ENCODE results near the gene PGA4.
A peak's percentile ranks its signal among the peaks of the same experiment; 100 is the strongest.
"Not testable (repeated sequence)": the region's sequence is repeated elsewhere in the genome, so short reads cannot be mapped to it uniquely, and the experiment has no call there.

PGA4 gene

GRCh38 chr11:61222047-61222446 is at the start of gene PGA4:
TSS of gene PGA4 (plus strand) at chr11:61222347. CDS start at chr11:61222401, 54 bp downstream.
- not testable (repeated sequence) for DNase-seq

GRCh38 chr11:61172356-61172755 is 49.8 kb upstream of the PGA4 start:
- no peak for DNase-seq

GRCh38 chr11:61172888-61173287 is 49.3 kb upstream of the PGA4 start:
- DNase-seq = no peak

- no peak for DNase-seq
These were observed 48.7 kb upstream of the PGA4 start for GRCh38 chr11:61173456-61173855.

- DNase-seq = no peak
These were observed 47.9 kb upstream of the PGA4 start for GRCh38 chr11:61174273-61174672.

GRCh38 chr11:61174949-61175348 is 47.2 kb upstream of the PGA4 start:
- no peak for DNase-seq

GRCh38 chr11:61176446-61176845 is 45.7 kb upstream of the PGA4 start:
- no peak for DNase-seq

- DNase-seq = not testable (repeated sequence)
These were observed 41.9 kb upstream of the PGA4 start for GRCh38 chr11:61180205-61180604.

GRCh38 chr11:61181489-61181888 is 40.7 kb upstream of the PGA4 start:
- no peak for DNase-seq

GRCh38 chr11:61183645-61184044 is 38.5 kb upstream of the PGA4 start:
- DNase-seq = no peak

GRCh38 chr11:61186504-61186903 is 35.6 kb upstream of the PGA4 start:
- no peak for DNase-seq

- DNase-seq = peak; percentile 74
These were observed 34.5 kb upstream of the PGA4 start for GRCh38 chr11:61187505-61188130.

GRCh38 chr11:61189933-61190332 is 32.2 kb upstream of the PGA4 start:
- no peak for DNase-seq

- DNase-seq = peak; percentile 19
These were observed 28.6 kb upstream of the PGA4 start for GRCh38 chr11:61193596-61193995.

- DNase-seq = no peak
These were observed 27.9 kb upstream of the PGA4 start for GRCh38 chr11:61194169-61194671.

- no peak for DNase-seq
These were observed 27.0 kb upstream of the PGA4 start for GRCh38 chr11:61194981-61195695.

- no peak for DNase-seq
These were observed 26.4 kb upstream of the PGA4 start for GRCh38 chr11:61195719-61196118.

- DNase-seq = no peak
These were observed 23.8 kb upstream of the PGA4 start for GRCh38 chr11:61198361-61198760.

- no peak for DNase-seq
These were observed 23.1 kb upstream of the PGA4 start for GRCh38 chr11:61198948-61199523.

- DNase-seq = no peak
These were observed 20.7 kb upstream of the PGA4 start for GRCh38 chr11:61201476-61201875.

GRCh38 chr11:61202950-61203746 is 19.0 kb upstream of the PGA4 start, which contains the start of gene PGA3:
TSS of gene PGA3 (plus strand) at chr11:61203515. CDS start at chr11:61203565, 50 bp downstream.
- DNase-seq = not testable (repeated sequence)

GRCh38 chr11:61203873-61204272 is 18.3 kb upstream of the PGA4 start:
- not testable (repeated sequence) for DNase-seq

GRCh38 chr11:61204502-61205059 is 17.6 kb upstream of the PGA4 start:
- DNase-seq = not testable (repeated sequence)
